MG63 (cell line): ENCODE measurements around the gene MAGEA2B. TPM values are rescaled to one million over a fixed set of nuclear protein-coding genes. Genes with fewer than 3 reads are reported as not detected.
"Not testable (repeated sequence)": the region's sequence is repeated elsewhere in the genome, so short reads cannot be mapped to it uniquely, and the experiment has no call there.

Experiments
- DNase-seq: peaks from one replicate; pipeline ENCODE4 v3.0.0-alpha.2; 2020
- H3K27me3 ChIP-seq: fragments of 250-450 bp; sonication (Bioruptor Pico); 2 replicates; pipeline ENCODE4 v1.5.1; 2020; ENCODE audit warnings: mild to moderate bottlenecking, moderate library complexity
- H3K36me3 ChIP-seq: fragments of 250-450 bp; sonication (Bioruptor Pico); 2 replicates; pipeline ENCODE4 v1.5.1; 2020; ENCODE audit warnings: mild to moderate bottlenecking, moderate library complexity
- H3K4me3 ChIP-seq: fragments of 250-450 bp; sonication (Bioruptor Pico); 2 replicates; pipeline ENCODE4 v1.5.1; 2020; ENCODE audit warnings: mild to moderate bottlenecking, moderate library complexity
- H3K9me3 ChIP-seq: fragments of 250-450 bp; sonication (Bioruptor Pico); 2 replicates; pipeline ENCODE4 v1.5.1; 2020; ENCODE audit warnings: mild to moderate bottlenecking, moderate library complexity
- total RNA-seq: library from RNA; depleted of rRNA; stranded (reverse); fragments of >200 nt; shearing (Covaris generic); gene quantifications from 2 replicates; pipeline ENCODE4 v1.2.3, GENCODE V29; 2014; ENCODE audit warnings: low replicate concordance; rRNA removed

MAGEA2B gene
- total RNA-seq, 1 experiment from 2014 or later, result not detected

- no peak for DNase-seq
- H3K36me3 ChIP-seq, result no peaks in the 10 kb centered on the region
- no peaks in the 10 kb centered on the region for H3K9me3 ChIP-seq
- no peak overlapping the region for H3K4me3 ChIP-seq
- no peaks in the 10 kb centered on the region for H3K27me3 ChIP-seq
Observed at GRCh38 chrX:152738560-152738959, 24.1 kb downstream of the MAGEA2B start.

DNA sequence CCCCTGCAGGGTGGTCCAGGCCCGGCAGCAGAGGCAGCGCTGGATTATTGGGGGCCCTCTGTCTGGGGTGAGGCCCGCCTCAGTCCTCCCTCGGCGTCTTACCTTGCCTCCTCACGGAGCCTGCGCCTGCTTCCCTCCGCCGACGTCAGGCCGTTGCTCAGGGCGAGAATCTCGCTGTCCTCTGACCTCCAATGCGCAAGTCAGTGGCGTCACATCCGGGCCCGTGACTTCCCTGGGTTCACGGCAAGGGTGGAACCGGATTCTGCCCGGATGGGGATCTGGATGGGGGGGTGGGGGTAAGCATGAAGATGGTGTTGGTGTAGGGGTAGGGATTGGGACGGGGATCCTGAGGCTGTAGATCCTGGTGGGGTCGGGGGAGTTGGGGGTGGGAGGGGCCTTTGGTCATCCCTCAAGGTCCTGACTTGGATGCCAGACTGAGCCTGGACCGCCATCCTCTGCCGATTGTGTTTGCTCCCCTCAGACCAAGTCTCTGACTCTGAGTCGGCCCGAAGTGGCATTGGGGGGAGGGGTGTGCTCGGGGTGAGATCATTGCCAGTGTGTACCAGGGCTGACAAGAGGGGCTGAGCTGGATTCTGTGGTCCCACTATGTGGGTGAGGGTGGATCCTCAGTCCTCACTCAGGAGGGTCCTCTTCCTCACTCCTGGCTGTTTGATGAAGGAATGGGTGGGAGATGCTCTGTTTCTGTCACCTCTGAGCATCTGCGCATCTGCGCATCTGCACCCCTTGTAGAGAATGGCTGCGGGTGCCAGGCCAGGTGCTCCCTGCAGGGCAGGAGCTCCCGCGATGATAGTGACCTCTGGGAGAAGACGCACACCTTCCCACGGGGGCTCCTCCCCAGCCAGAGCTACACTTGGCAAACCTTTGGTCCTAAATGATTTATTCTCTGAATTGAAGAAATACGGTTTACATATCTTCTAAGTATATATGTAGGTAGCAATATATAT, 39.5 kb downstream of the MAGEA2B start, which contains the start of gene MAGEA2:
Gene MAGEA2 (minus strand): TSS at position 157 of the 965 bp plus-strand sequence. CDS start 2,479 bp downstream, outside the sequence.
- H3K4me3 ChIP-seq, DNase-seq: not testable (repeated sequence)

DNA sequence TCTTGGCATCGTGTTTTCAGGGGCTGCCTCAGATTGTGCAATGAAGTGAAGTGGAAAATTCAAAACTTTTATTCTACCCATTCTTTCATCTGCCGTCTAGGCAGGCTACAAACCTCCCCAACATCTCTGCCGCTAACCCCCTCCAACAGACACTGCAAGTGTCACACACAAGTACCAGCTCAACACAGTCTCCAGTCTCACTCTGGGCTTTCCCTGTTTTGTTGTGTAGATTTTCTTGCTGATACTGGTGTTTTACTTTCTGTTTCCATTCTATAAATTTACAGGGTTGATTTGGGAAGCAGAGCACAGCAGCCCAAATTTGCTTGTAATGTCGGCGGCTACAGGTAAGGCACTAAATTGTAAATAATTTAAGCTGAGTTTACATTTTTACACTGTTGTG, 40.4 kb downstream of the MAGEA2B start:
- H3K4me3 ChIP-seq, DNase-seq, H3K9me3 ChIP-seq, H3K27me3 ChIP-seq, H3K36me3 ChIP-seq: not testable (repeated sequence)

More for the DNA sequence above, 39.5 kb downstream of the MAGEA2B start, which contains the start of gene MAGEA2:
- not testable (repeated sequence) for H3K9me3 ChIP-seq, H3K27me3 ChIP-seq, H3K36me3 ChIP-seq

- DNase-seq, H3K9me3 ChIP-seq, H3K36me3 ChIP-seq, H3K27me3 ChIP-seq, H3K4me3 ChIP-seq: not testable (repeated sequence)
Observed at GRCh38 chrX:152758918-152759317, 44.5 kb downstream of the MAGEA2B start, which contains the start of gene CSAG3. CSAG3 (plus strand) TSS chrX:152759218.

- H3K4me3 ChIP-seq, H3K27me3 ChIP-seq, H3K36me3 ChIP-seq, DNase-seq, H3K9me3 ChIP-seq: not testable (repeated sequence)
Observed at GRCh38 chrX:152759544-152759943, 45.1 kb downstream of the MAGEA2B start.

- H3K9me3 ChIP-seq, H3K36me3 ChIP-seq, DNase-seq, H3K4me3 ChIP-seq, H3K27me3 ChIP-seq: not testable (repeated sequence)
Observed at GRCh38 chrX:152761582-152761981, 47.2 kb downstream of the MAGEA2B start.

DNA sequence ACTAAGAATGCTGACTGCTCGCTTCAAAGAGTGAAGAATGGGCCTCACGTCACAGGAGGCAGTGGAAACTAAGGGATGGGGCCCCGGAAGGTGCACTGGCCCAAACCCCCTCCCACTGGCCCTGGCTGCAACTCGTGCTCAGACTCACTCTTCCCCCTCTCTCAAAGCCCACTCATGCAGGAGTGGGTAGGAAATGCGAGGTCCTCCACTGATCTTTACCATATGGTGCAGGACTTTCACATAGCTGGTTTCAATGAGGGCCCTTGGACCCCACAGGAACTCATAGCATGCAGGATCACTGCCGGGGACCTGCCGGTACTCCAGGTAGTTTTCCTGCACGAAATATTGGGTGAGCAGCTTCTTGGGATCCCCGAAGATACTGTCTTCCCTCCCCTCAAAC, 52.1 kb downstream of the MAGEA2B start:
- not testable (repeated sequence) for H3K27me3 ChIP-seq, H3K4me3 ChIP-seq, DNase-seq, H3K9me3 ChIP-seq, H3K36me3 ChIP-seq

Other genes with a start within 250 kb of the MAGEA2B start
- gene GABRQ, start 76.7 kb upstream of the MAGEA2B start, total RNA-seq, result 1.2 and 2.5 TPM in 2 replicates
- gene MAGEA3, start 15.8 kb upstream of the MAGEA2B start, total RNA-seq, result not detected in 2 replicates
- gene CSAG2, start 5.4 kb upstream of the MAGEA2B start, total RNA-seq, result not detected in 2 replicates
- gene CSAG1, start 19.1 kb downstream of the MAGEA2B start, total RNA-seq, result not detected in 2 replicates
- gene MAGEA12, start 19.1 kb downstream of the MAGEA2B start, total RNA-seq, result not detected in 2 replicates
- not detected in 2 replicates for gene MAGEA2, start 39.2 kb downstream of the MAGEA2B start, total RNA-seq
- not detected in 2 replicates for gene CSAG3, start 44.6 kb downstream of the MAGEA2B start, total RNA-seq
- not detected in 2 replicates for gene MAGEA6, start 55.1 kb downstream of the MAGEA2B start, total RNA-seq
- gene CETN2, start 116.1 kb downstream of the MAGEA2B start, total RNA-seq, result 45.3 and 73.4 TPM in 2 replicates
- gene NSDHL, start 116.4 kb downstream of the MAGEA2B start, total RNA-seq, result 32.3 and 40.9 TPM in 2 replicates
- 0.63 and 2.4 TPM in 2 replicates for gene ZNF185, start 183.4 kb downstream of the MAGEA2B start, total RNA-seq